Keratinocyte (primary cell): ENCODE data around the gene CAT. TPM values are rescaled to one million over a fixed set of nuclear protein-coding genes. Genes with fewer than 3 reads are reported as not detected.

ENCODE experiments used
- DNase-seq: peaks from one replicate; pipeline ENCODE4 v3.0.0-alpha.2; 2011; ENCODE audit warnings: low read depth, missing footprints, low spot score
- FAIRE-seq: peaks from 2 replicates; lab custom pipeline; 2011; peaks lifted over from hg19 to GRCh38; lab: Jason Lieb, UNC
- H2AFZ ChIP-seq: 2 replicates; pipeline ENCODE4 v1.6.0; 2012; ENCODE audit warnings: low read length, control low read depth, inconsistent platforms; ENCODE audit not compliant: control insufficient read depth
- H3K27ac ChIP-seq: 2 replicates; pipeline ENCODE4 v1.5.1; 2011; ENCODE audit warnings: low read length; ENCODE audit not compliant: control insufficient read depth, insufficient read depth
- H3K27me3 ChIP-seq: 3 replicates; pipeline ENCODE4 v1.6.0; 2011; ENCODE audit warnings: low read length; ENCODE audit not compliant: control insufficient read depth, insufficient read depth; ENCODE audit errors: extremely low read depth
- H3K36me3 ChIP-seq, 2 experiments: 2 replicates in 1 of 2; 3 replicates in 1 of 2; pipeline ENCODE4 v1.5.1; 2011; ENCODE audit warnings: low read length in 2 of 2, mild to moderate bottlenecking in 1 of 2; ENCODE audit not compliant: control insufficient read depth in 2 of 2, insufficient read depth in 2 of 2; ENCODE audit errors: extremely low read depth in 1 of 2
- H3K4me1 ChIP-seq: 3 replicates; pipeline ENCODE4 v1.5.1; 2011; ENCODE audit warnings: low read length; ENCODE audit not compliant: control insufficient read depth, insufficient read depth; ENCODE audit errors: extremely low read depth
- H3K4me2 ChIP-seq: 3 replicates; pipeline ENCODE4 v1.6.0; 2011; ENCODE audit warnings: low read depth, low read length; ENCODE audit not compliant: control insufficient read depth, insufficient read depth; ENCODE audit errors: extremely low read depth
- H3K4me3 ChIP-seq, 3 experiments: fragments of 200-600 bp in 1 of 3; sonication (generic) in 1 of 3; 2 replicates in 2 of 3; 3 replicates in 1 of 3; pipeline ENCODE4 v1.5.1; 2011 to 2016; ENCODE audit warnings: low read length in 3 of 3, mild to moderate bottlenecking in 3 of 3, control low read depth in 2 of 3, inconsistent platforms in 1 of 3, low read depth in 1 of 3, mixed read lengths in 1 of 3, mixed run types in 1 of 3, moderate library complexity in 1 of 3; ENCODE audit not compliant: control insufficient read depth in 2 of 3, insufficient read depth in 2 of 3; ENCODE audit errors: extremely low read depth in 1 of 3
- H3K79me2 ChIP-seq: 2 replicates; pipeline ENCODE4 v1.6.0; 2012; ENCODE audit warnings: low read length; ENCODE audit not compliant: control insufficient read depth, insufficient read depth
- H3K9ac ChIP-seq: 3 replicates; pipeline ENCODE4 v1.6.0; 2011; ENCODE audit warnings: low read length; ENCODE audit not compliant: control insufficient read depth, insufficient read depth; ENCODE audit errors: extremely low read depth
- H3K9me1 ChIP-seq: 3 replicates; pipeline ENCODE4 v1.6.0; 2011; ENCODE audit warnings: low read length; ENCODE audit not compliant: control insufficient read depth, insufficient read depth; ENCODE audit errors: extremely low read depth
- H3K9me3 ChIP-seq: 2 replicates; pipeline ENCODE4 v1.5.1; 2012; ENCODE audit warnings: low read depth, low read length; ENCODE audit not compliant: control insufficient read depth
- H4K20me1 ChIP-seq: 3 replicates; pipeline ENCODE4 v1.6.0; 2011; ENCODE audit warnings: low read length; ENCODE audit not compliant: control insufficient read depth, insufficient read depth; ENCODE audit errors: extremely low read depth
- CTCF ChIP-seq, 3 experiments: IDR thresholded peaks in 1 of 3; conservative IDR thresholded peaks in 1 of 3; optimal IDR thresholded peaks in 1 of 3; 2 replicates in 2 of 3; 3 replicates in 1 of 3; pipeline versions ENCODE3 to v1.5.1; 2011; ENCODE audit warnings: low read length in 3 of 3, mild to moderate bottlenecking in 3 of 3, moderate library complexity in 2 of 3, control low read depth in 1 of 3, inconsistent platforms in 1 of 3; ENCODE audit not compliant: insufficient read depth in 2 of 3; ENCODE audit errors: extremely low read depth in 1 of 3
- EZH2 ChIP-seq: IDR thresholded peaks from one replicate; pipeline ENCODE4 v1.6.1; 2012; ENCODE audit warnings: inconsistent platforms, mild to moderate bottlenecking, low read length, moderate library complexity
- dilution Hi-C: fragments of 300-500 bp; cut with MboI; formaldehyde crosslinking; loops from one replicate; pipeline ENCODE4 v1.7.0; 2020; ENCODE audit warnings: low sequenced_read_pairs; ENCODE audit not compliant: extremely low pct_ligation_motif_present
- polyA plus RNA-seq, 5 experiments: library from polyadenylated mRNA; depleted of rRNA in 3 of 5; stranded (reverse) in 3 of 5; stranded (forward) in 1 of 5; unstranded in 1 of 5; fragments of >200 nt; gene quantifications; 1 replicate in 1 of 5; 2 replicates in 3 of 5; 3 replicates in 1 of 5; pipeline versions ENCODE4 v1.2.1 to v1.2.3, GENCODE V29; 2011 to 2012; ENCODE audit warnings: missing spikeins in 2 of 5, low read depth in 1 of 5, low replicate concordance in 1 of 5

CAT gene
- polyA plus RNA-seq, 1 donor (not counting 4 experiments of a cell fraction or from before 2014, with no cell fraction given) = 94.8 TPM

- dilution Hi-C loops = no loop called here
- Histone ChIP-seq H3K27ac (no peak overlapping the region), H3K4me2 (peak overlapping the region; percentile 44), H3K9me3 (no peaks in the 10 kb centered on the region), H2AFZ (no peak overlapping the region), H3K4me3 (no peak overlapping the region), H4K20me1 (no peaks in the 10 kb centered on the region), H3K9me1 (no peaks in the 10 kb centered on the region), H3K27me3 (no peaks in the 10 kb centered on the region), H3K36me3 (no peaks in the 10 kb centered on the region), H3K79me2 (no peaks in the 10 kb centered on the region), H3K9ac (no peak overlapping the region), H3K4me1 (peaks cover 16% of the 10 kb centered on the region)
- FAIRE-seq (no peak), DNase-seq (no peak)
- no peak for TF ChIP-seq EZH2
- TF ChIP-seq CTCF (optimal IDR thresholded peaks at IDR 0.05 in 1 of 3, IDR thresholded peaks at IDR 0.05 in 1 of 3, conservative IDR thresholded peaks at IDR 0.05 in 1 of 3; ENCODE audit: extremely low read depth in 1 of 3, insufficient read depth in 2 of 3, low read length in 3 of 3) = no peak
Measured at GRCh38 chr11:34407121-34407813, 31.5 kb upstream of the CAT start.

- no peak overlapping the region for H3K4me3 ChIP-seq
- no peak for FAIRE-seq
- dilution Hi-C loops = no loop called here
- no peaks in the 10 kb centered on the region for H4K20me1 ChIP-seq
- no peaks in the 10 kb centered on the region for H3K27me3 ChIP-seq
- no peak for TF ChIP-seq CTCF (optimal IDR thresholded peaks at IDR 0.05 in 1 of 3, IDR thresholded peaks at IDR 0.05 in 1 of 3, conservative IDR thresholded peaks at IDR 0.05 in 1 of 3; ENCODE audit: extremely low read depth in 1 of 3, insufficient read depth in 2 of 3, low read length in 3 of 3)
- no peak for TF ChIP-seq EZH2
- no peak overlapping the region for H3K9ac ChIP-seq
- H3K9me3 ChIP-seq = peaks cover under 1% of the 10 kb centered on the region
- H3K9me1 ChIP-seq = no peaks in the 10 kb centered on the region
- no peak overlapping the region for H3K27ac ChIP-seq
- no peak overlapping the region for H3K4me2 ChIP-seq
- H3K79me2 ChIP-seq = no peaks in the 10 kb centered on the region
- peaks cover 16% of the 10 kb centered on the region for H3K4me1 ChIP-seq
- no peaks in the 10 kb centered on the region for H3K36me3 ChIP-seq
- no peak overlapping the region for H2AFZ ChIP-seq
- no peak for DNase-seq
Measured at GRCh38 chr11:34408580-34409172, 30.1 kb upstream of the CAT start.
